ENCODE results near the gene SLC9C1.

The SLC9C1 gene

DNA sequence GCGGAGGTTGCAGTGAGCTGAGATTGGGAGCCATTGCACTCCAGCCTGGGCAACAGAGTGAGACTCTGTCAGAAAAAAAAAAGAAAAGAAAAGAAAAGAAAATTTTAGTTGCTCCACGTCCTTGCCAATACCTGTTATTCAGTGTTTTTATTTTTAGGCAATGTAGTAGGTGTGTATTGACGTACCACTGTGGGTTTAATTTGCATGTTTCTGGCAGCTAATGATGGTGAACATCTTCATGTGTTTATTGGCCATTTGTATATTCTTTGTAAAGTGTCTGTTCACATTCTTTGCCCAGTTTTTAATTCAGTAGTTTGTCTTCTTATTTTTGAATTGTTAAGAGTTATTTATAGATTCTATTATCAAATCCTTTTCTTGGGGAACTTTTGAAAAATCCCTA lies 122.9 kb downstream of the SLC9C1 start:
- no peak overlapping the region for H3K4me2 ChIP-seq (ENCODE audit: low read length)
- no peak for TF ChIP-seq EZH2phosphoT487 (IDR thresholded peaks at IDR 0.05; ENCODE audit: borderline replicate concordance, low read length)
- TF ChIP-seq, protein P1, sequence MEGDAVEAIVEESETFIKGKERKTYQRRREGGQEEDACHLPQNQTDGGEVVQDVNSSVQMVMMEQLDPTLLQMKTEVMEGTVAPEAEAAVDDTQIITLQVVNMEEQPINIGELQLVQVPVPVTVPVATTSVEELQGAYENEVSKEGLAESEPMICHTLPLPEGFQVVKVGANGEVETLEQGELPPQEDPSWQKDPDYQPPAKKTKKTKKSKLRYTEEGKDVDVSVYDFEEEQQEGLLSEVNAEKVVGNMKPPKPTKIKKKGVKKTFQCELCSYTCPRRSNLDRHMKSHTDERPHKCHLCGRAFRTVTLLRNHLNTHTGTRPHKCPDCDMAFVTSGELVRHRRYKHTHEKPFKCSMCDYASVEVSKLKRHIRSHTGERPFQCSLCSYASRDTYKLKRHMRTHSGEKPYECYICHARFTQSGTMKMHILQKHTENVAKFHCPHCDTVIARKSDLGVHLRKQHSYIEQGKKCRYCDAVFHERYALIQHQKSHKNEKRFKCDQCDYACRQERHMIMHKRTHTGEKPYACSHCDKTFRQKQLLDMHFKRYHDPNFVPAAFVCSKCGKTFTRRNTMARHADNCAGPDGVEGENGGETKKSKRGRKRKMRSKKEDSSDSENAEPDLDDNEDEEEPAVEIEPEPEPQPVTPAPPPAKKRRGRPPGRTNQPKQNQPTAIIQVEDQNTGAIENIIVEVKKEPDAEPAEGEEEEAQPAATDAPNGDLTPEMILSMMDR (IDR thresholded peaks at IDR 0.05; ENCODE audit: low read depth, low read length, poor library complexity, severe bottlenecking), result no peak

DNA sequence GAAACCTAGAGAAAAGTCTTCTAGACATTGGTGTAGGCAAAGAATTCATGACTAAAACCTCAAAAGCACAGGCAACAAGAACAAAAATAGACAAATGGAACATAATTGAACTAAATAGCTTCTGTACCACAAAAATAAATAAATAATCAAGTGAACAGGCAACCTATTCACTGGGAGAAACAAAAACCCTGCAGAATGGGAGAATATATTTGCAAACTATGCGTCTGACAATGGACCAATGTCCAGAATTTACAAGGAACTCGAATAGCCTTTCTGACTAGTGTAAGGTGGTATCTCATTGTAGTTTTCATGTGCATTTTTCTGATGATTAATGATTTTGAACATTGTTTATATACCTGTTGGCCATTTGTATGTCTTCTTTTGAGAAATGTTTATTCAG lies 124.0 kb downstream of the SLC9C1 start:
- no peaks in the 10 kb centered on the region for H3K79me2 ChIP-seq (ENCODE audit: control insufficient read depth, low read length)
- peaks cover 13% of the 10 kb centered on the region for H3K4me1 ChIP-seq (ENCODE audit: control insufficient read depth, low read length)
- TF ChIP-seq, protein P1 (IDR thresholded peaks at IDR 0.05; ENCODE audit: low read depth, low read length, poor library complexity, severe bottlenecking), result no peak
- no peak for TF ChIP-seq EZH2phosphoT487 (IDR thresholded peaks at IDR 0.05; ENCODE audit: borderline replicate concordance, low read length)
- H3K9me2 ChIP-seq (replicated peaks; ENCODE audit: control insufficient read depth, low read length), result no peaks in the 10 kb centered on the region
- H3K4me2 ChIP-seq (ENCODE audit: low read length), result no peak overlapping the region
- H3K9me3 ChIP-seq (ENCODE audit: control insufficient read depth, insufficient read depth, low read length), result no peaks in the 10 kb centered on the region
- no peaks in the 10 kb centered on the region for H3K27me3 ChIP-seq (ENCODE audit: control insufficient read depth, low read length)
- no peak overlapping the region for H3K4me3 ChIP-seq (ENCODE audit: low read length)
- H3F3A ChIP-seq (ENCODE audit: control insufficient read depth, insufficient read depth), result no peaks in the 10 kb centered on the region
- no peak overlapping the region for H3K27ac ChIP-seq (ENCODE audit: low read depth, low read length)
- H4K20me1 ChIP-seq (ENCODE audit: control insufficient read depth, insufficient read depth, low read depth, low read length), result no peaks in the 10 kb centered on the region
- no peaks in the 10 kb centered on the region for H3K36me3 ChIP-seq (ENCODE audit: control insufficient read depth, low read length)

More for the DNA sequence above, 122.9 kb downstream of the SLC9C1 start:
- Histone ChIP-seq H3K9me2 (replicated peaks; ENCODE audit: control insufficient read depth, low read length) (no peaks in the 10 kb centered on the region), H3K4me3 (ENCODE audit: low read length) (no peak overlapping the region), H3K9me3 (ENCODE audit: control insufficient read depth, insufficient read depth, low read length) (no peaks in the 10 kb centered on the region), H3K4me1 (ENCODE audit: control insufficient read depth, low read length) (peaks cover 13% of the 10 kb centered on the region), H3K79me2 (ENCODE audit: control insufficient read depth, low read length) (no peaks in the 10 kb centered on the region), H3K36me3 (ENCODE audit: control insufficient read depth, low read length) (no peaks in the 10 kb centered on the region), H3F3A (ENCODE audit: control insufficient read depth, insufficient read depth) (no peaks in the 10 kb centered on the region), H4K20me1 (ENCODE audit: control insufficient read depth, insufficient read depth, low read depth, low read length) (no peaks in the 10 kb centered on the region), H3K27ac (ENCODE audit: low read depth, low read length) (no peak overlapping the region), H3K27me3 (ENCODE audit: control insufficient read depth, low read length) (no peaks in the 10 kb centered on the region)

DNA sequence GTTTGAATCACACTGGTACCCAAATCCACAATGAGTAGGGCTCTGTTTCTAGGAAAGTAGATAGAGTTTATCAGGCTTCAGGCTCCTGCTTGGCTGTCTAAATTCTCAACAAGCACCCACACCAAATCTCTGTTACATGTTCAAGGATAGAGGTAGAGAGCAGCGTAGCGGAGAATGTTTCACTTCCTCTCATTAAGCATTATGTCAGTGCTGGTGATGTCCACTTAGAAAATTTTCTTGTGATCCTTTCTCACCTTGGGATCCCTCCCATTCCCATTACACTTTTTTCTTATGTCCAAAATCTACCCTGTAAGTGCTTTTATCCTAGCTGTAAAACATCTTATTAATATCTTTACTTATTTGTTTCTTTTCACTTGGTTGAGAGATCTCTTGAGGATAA lies 126.3 kb downstream of the SLC9C1 start:
- Histone ChIP-seq H3K9me2 (replicated peaks; ENCODE audit: control insufficient read depth, low read length) (no peaks in the 10 kb centered on the region), H3K27me3 (ENCODE audit: control insufficient read depth, low read length) (no peaks in the 10 kb centered on the region), H3K4me1 (ENCODE audit: control insufficient read depth, low read length) (peaks cover 13% of the 10 kb centered on the region), H3K9me3 (ENCODE audit: control insufficient read depth, insufficient read depth, low read length) (no peaks in the 10 kb centered on the region), H3K79me2 (ENCODE audit: control insufficient read depth, low read length) (no peaks in the 10 kb centered on the region), H4K20me1 (ENCODE audit: control insufficient read depth, insufficient read depth, low read depth, low read length) (no peaks in the 10 kb centered on the region), H3K4me3 (ENCODE audit: low read length) (0 out of 2 replicates have a peak overlapping the region, but pooled peaks have one; percentile 4), H3K4me2 (ENCODE audit: low read length) (peak overlapping the region; percentile 38), H3K27ac (ENCODE audit: low read depth, low read length) (no peak overlapping the region), H3K36me3 (ENCODE audit: control insufficient read depth, low read length) (no peaks in the 10 kb centered on the region), H3F3A (ENCODE audit: control insufficient read depth, insufficient read depth) (no peaks in the 10 kb centered on the region)
- TF ChIP-seq, protein P1 (IDR thresholded peaks at IDR 0.05; ENCODE audit: low read depth, low read length, poor library complexity, severe bottlenecking), result no peak
- TF ChIP-seq EZH2phosphoT487 (IDR thresholded peaks at IDR 0.05; ENCODE audit: borderline replicate concordance, low read length), result no peak

Data from DOHH2 (cell line).